Skeletal muscle cell (primary cell): ENCODE results near the gene PGLYRP4.
"Not testable (repeated sequence)": the region's sequence is repeated elsewhere in the genome, so short reads cannot be mapped to it uniquely, and the experiment has no call there.

Experiments used
- DNase-seq: peaks from one replicate; pipeline ENCODE4 v3.0.0-alpha.2; 2010; ENCODE audit warnings: low read depth
- H3K4me3 ChIP-seq: 2 replicates; pipeline ENCODE4 v1.5.1; 2011; ENCODE audit warnings: low read depth, mild to moderate bottlenecking, control low read depth, low read length, moderate library complexity

PGLYRP4 gene

GRCh38 chr1:153343040-153343681 lies 5.5 kb downstream of the PGLYRP4 start:
- H3K4me3 ChIP-seq: no peak overlapping the region
- no peak for DNase-seq

GRCh38 chr1:153342178-153342577 lies 6.5 kb downstream of the PGLYRP4 start:
- no peak for DNase-seq
- H3K4me3 ChIP-seq: no peak overlapping the region

GRCh38 chr1:153341431-153341934 lies 7.2 kb downstream of the PGLYRP4 start:
- H3K4me3 ChIP-seq: no peak overlapping the region
- DNase-seq: no peak

DNA sequence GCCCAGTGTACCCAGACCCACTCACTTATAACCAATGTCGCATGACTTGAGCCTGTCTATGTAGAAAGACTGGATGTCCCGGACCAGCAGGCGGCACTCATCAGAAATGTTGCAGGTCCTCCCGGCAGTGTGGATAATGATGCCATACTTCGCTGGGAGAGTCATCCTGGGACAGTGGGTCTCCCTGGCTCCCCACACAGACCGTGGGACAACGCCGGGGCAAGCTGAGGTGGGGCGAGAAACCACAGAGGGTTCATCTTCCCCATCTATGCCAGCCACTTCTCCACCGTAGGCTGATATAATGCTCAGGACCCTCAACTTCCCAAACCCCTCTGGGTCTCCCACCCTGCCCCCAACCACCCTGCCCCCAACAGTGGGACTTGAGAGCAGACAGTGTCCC lies 8.3 kb downstream of the PGLYRP4 start:
- DNase-seq: no peak
- H3K4me3 ChIP-seq: no peak overlapping the region

- no peak for DNase-seq
- H3K4me3 ChIP-seq: no peak overlapping the region
These were observed 8.8 kb downstream of the PGLYRP4 start for GRCh38 chr1:153339802-153340201.

DNA sequence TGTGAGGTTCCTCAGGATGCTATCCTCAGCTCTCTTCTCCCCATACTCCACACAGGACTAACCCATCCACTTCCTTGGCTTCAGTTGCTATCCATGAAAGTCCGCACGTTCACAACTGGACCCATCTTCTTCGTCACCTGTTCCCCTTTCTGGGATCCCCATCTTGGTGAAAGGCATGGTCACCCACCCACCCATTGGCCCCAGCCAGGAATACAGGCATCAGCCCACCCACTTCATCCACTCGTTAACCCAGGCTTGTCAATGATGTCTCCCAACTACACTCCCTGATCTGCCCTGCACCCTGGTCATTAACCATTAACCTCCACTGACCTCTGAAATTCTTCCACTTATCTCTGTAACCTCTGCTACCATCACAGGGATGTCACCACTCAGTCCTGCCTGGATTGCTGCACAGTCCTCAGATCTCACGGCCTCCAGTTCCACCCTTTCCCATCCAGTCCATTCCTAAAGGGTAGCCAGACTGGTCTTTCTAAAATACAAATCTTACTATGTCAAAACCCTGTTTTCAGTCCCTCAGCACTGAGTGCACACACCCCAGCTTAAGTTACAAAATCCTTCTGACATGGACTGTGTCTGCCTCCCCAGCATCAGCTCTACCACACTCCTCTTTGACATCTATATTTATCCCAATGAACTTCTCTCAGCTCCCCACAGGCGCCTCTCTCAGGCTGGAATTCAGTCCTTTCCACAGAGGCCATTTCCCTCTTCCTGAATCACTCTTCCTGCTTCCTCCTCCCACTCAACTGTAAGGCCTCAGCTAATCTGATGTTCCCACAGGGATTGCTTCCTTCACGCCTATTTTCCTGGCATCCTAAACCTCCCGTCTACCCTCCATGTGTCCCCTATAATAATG lies 10.4 kb downstream of the PGLYRP4 start:
- no peak overlapping the region for H3K4me3 ChIP-seq
- no peak for DNase-seq

GRCh38 chr1:153336650-153337049 lies 12.0 kb downstream of the PGLYRP4 start:
- DNase-seq: no peak
- no peak overlapping the region for H3K4me3 ChIP-seq

DNA sequence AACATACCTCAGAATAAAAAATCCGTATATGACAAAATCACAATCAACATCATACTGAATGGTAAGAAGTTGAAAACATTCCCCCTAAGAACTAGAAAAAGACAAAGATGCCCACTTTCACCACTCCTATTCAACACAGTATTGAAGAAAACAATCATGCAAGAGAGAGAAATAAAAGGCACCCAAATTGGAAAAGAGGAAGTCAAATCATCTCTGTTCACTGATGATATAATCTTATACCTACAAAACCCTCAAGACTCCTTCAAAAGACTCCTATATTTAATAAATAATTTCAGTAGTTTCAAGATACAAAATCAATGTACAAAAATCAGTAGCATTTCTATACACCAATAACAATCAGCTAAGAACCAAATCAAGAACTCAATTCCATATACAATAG lies 14.7 kb downstream of the PGLYRP4 start:
- no peak overlapping the region for H3K4me3 ChIP-seq
- DNase-seq: no peak

- no peak overlapping the region for H3K4me3 ChIP-seq
These were observed 23.7 kb downstream of the PGLYRP4 start for GRCh38 chr1:153324912-153325311.

GRCh38 chr1:153322568-153322967 lies 26.1 kb downstream of the PGLYRP4 start:
- DNase-seq: no peak
- no peak overlapping the region for H3K4me3 ChIP-seq

More at GRCh38 chr1:153324912-153325311, 23.7 kb downstream of the PGLYRP4 start:
- no peak for DNase-seq

DNA sequence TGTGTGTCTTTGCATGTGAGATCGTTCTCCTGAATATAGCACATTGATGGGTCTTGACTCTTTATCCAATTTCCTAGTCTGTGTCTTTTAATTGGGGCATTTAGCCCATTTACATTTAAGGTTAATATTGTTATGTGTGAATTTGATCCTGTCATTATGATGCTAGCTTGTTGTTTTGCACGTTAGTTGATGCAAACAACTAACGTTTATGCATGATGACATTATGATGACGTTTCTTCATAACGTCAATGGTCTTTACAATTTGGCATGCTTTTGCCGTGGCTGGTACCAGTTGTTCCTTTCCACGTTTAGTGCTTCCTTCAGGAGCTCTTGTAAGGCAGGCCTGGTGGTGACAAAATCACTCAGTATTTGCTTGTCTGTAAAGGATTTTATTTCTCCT lies 30.5 kb downstream of the PGLYRP4 start:
- H3K4me3 ChIP-seq, DNase-seq: not testable (repeated sequence)

- DNase-seq, H3K4me3 ChIP-seq: not testable (repeated sequence)
These were observed 32.6 kb downstream of the PGLYRP4 start for GRCh38 chr1:153316013-153316412.

DNA sequence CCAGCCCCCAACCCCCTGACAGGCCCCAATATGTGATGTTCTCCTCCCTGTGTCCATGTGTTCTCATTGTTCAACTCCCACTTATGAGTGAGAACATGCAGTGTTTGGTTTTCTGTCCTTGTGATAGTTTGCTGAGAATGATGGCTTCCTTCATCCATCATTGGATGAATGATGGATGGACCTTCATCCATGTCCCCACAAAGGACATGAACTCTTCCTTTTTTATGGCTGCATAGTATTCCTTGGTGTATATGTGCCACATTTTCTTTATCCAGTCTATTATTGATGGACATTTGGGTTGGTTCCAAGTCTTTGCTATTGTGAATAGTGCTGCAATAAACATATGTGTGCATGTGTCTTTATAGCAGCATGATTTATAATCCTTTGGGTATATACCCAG lies 34.3 kb downstream of the PGLYRP4 start:
- DNase-seq, H3K4me3 ChIP-seq: not testable (repeated sequence)

GRCh38 chr1:153313288-153313687 lies 35.4 kb downstream of the PGLYRP4 start:
- no peak for DNase-seq
- H3K4me3 ChIP-seq: no peak overlapping the region

DNA sequence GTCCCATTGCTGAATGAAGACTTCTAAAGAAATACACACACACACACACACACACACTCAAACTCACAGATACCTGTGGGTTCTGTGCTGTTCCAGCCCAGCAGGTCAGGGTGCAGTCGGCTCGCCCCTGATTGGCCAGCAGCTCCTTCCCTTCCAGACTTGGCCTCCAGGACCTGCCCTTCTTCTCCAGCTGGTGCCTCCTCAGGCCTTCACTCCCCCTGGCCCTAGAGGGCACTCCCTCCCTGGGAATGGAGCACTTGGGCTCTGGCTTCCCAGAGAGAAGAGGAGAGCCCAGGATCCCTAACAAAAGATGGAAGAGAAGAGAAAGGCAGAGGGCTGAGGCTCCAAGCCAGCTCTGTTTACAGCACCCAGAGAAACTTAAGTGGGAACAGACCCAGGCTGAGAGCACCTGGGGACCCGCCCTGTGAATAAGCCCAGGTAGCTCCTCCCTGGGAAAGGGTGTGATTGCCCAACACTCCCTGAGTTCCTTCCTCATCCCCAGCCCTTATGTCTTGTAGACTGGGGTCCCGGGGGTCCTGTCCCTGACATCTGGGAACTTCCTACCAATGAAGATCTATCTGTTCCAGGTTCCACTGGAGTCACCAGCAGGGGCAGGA lies 36.0 kb downstream of the PGLYRP4 start, which contains the start of gene PGLYRP3:
TSS of gene PGLYRP3 (minus strand) at position 383 of the 617 bp plus-strand sequence. CDS start 2,287 bp downstream, outside the sequence.
- no peak within 1 kb of the TSS for H3K4me3 ChIP-seq
- DNase-seq: no peak

DNA sequence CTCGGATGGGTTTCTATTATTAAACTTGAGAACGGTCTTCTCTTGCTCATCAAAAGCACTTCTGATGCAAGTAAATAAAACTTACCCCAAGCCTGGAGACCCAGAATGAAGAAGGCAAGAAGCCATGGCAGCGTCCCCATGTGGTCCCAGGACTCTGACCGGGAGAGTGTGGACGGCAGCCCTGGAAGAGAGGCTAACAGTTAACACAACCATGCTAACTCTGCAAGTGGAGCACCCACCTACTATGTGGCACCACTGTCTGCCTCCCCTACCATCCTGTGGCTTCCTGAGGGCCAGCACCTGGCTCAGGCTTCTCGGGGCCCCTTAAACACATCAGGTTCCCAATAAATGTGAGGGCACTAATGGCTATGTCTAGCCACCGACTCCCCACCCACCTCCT lies 38.1 kb downstream of the PGLYRP4 start:
- no peak overlapping the region for H3K4me3 ChIP-seq
- DNase-seq: no peak

DNA sequence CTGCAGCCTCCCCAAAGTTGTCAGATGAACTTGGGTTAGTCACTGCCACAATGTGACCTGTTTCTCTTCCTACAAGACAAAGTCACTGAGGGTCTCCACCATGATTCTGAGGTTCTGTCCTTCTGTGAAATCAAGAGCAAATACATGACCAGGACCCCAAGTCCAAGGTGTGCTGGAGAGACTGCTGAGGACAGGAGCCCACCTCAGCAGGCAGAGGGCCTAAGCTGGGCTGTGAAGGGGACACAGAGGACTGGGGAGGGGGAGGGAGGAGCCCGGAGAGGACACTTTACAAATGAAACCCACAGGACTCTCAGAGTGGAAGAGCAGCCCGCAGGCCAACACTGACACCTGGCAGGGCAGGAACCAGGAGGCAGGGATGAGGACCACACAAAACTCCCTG lies 39.2 kb downstream of the PGLYRP4 start:
- no peak for DNase-seq

DNA sequence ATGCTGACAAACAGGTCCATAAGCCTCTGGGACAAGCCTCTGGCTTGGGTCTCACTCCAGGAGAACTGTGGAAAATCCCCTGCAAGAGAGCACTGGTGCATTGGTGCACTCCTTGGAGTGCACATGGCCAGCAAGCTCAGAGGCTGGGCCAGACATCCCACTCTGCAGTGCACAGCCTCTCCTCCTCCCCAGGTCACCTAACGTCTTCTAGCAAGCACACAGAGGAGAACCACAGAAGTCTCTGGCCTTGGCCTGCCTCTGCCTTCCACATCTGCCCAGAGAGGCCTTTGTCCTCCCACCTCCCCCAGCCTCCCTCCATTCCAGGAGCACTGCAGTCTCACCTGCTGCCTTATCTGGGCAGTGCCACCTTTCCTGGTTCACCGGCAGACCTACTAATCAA lies 40.1 kb downstream of the PGLYRP4 start:
- no peak overlapping the region for H3K4me3 ChIP-seq
- no peak for DNase-seq

More for the DNA sequence above, 39.2 kb downstream of the PGLYRP4 start:
- H3K4me3 ChIP-seq: no peak overlapping the region

GRCh38 chr1:153307221-153307600 lies 41.4 kb downstream of the PGLYRP4 start:
- H3K4me3 ChIP-seq: no peak overlapping the region
- DNase-seq: no peak
